A549 (cell line): ENCODE data around the gene PGBD1. TPM values are rescaled to one million over a fixed set of nuclear protein-coding genes. Genes with fewer than 3 reads are reported as not detected.
"Not testable (repeated sequence)": the region's sequence is repeated elsewhere in the genome, so short reads cannot be mapped to it uniquely, and the experiment has no call there.

ENCODE experiments used
- ATAC-seq, 2 experiments: fragments of 200-7000 bp in 1 of 2; fragments of >200 bp in 1 of 2; cut with Nextera tagmentation in 1 of 2; cut with Tn5 transposase in 1 of 2; 3 replicates each; pipeline versions ENCODE4 v1.8.0 to v1.9.1; 2018 to 2020; ENCODE audit warnings: mild to moderate bottlenecking in 1 of 2, moderate library complexity in 1 of 2
- CTCF ChIA-PET: fragments of 300-600 bp; sonication (Branson Sonifier 250); formaldehyde crosslinking; extraction: SDS; loops from one replicate; lab custom pipeline; 2021; ENCODE audit warnings: antibody characterized with exemption, inconsistent platforms; lab: Yijun Ruan, JAX
- POLR2A ChIA-PET: fragments of 350-600 bp; formaldehyde crosslinking; extraction: SDS; loops from one replicate; lab custom pipeline; 2021; ENCODE audit warnings: antibody characterized with exemption, inconsistent platforms; lab: Yijun Ruan, JAX
- DNase-seq, 2 experiments: peaks; one replicate each; pipeline versions ENCODE4 v3.0.0 to v3.0.0-alpha.2; 2011 to 2016; ENCODE audit warnings: low read depth in 1 of 2, low spot score in 1 of 2
- FAIRE-seq: peaks from 2 replicates; lab custom pipeline; 2011; peaks lifted over from hg19 to GRCh38; lab: Jason Lieb, UNC
- H3K27ac ChIP-seq, 2 experiments: fragments of >200 bp; sonication (Bioruptor Twin); formaldehyde crosslinking; 3 replicates each; pipeline ENCODE4 v1.5.1; 2016 to 2017
- H3K4me1 ChIP-seq: fragments of >200 bp; sonication (Bioruptor Twin); formaldehyde crosslinking; 3 replicates; pipeline ENCODE4 v1.6.1; 2016
- H3K4me2 ChIP-seq: fragments of >200 bp; sonication (Bioruptor Twin); formaldehyde crosslinking; 3 replicates; pipeline ENCODE4 v1.6.1; 2016
- H3K4me3 ChIP-seq: fragments of >200 bp; sonication (Bioruptor Twin); formaldehyde crosslinking; 3 replicates; pipeline ENCODE4 v1.5.1; 2016
- H3K9me3 ChIP-seq: fragments of >200 bp; sonication (Bioruptor Twin); formaldehyde crosslinking; 3 replicates; pipeline ENCODE4 v1.6.1; 2016
- CHD2 ChIP-seq: fragments of 150-350 bp; IDR thresholded peaks from 2 replicates; pipeline ENCODE4 v1.6.1; 2014; ENCODE audit warnings: low read length; ENCODE audit not compliant: partially characterized antibody
- EHF ChIP-seq: fragments of 250-450 bp; sonication (Bioruptor Pico); IDR thresholded peaks from 2 replicates; pipeline ENCODE4 v1.5.0; 2020; ENCODE audit warnings: mild to moderate bottlenecking
- EHMT2 ChIP-seq: fragments of 200-600 bp; sonication (generic); IDR thresholded peaks from 2 replicates; pipeline ENCODE4 v1.6.1; 2016; ENCODE audit warnings: antibody characterized with exemption, low read depth, mild to moderate bottlenecking, moderate library complexity
- EP300 ChIP-seq, 2 experiments: fragments of >200 bp; sonication (Bioruptor Twin); formaldehyde crosslinking; IDR thresholded peaks; 2 replicates in 1 of 2; 3 replicates in 1 of 2; pipeline ENCODE4 v1.6.1; 2016 to 2017
- HDAC2 ChIP-seq: fragments of 200-600 bp; sonication (generic); IDR thresholded peaks from 2 replicates; pipeline ENCODE4 v1.6.1; 2016
- HEYL ChIP-seq: fragments of 250-450 bp; sonication (Bioruptor Pico); IDR thresholded peaks from 2 replicates; pipeline ENCODE4 v1.8.0; 2021; ENCODE audit warnings: mild to moderate bottlenecking, moderate library complexity
- HOXB5 ChIP-seq: fragments of 250-450 bp; sonication (Bioruptor Pico); IDR thresholded peaks from 2 replicates; pipeline ENCODE4 v1.5.0; 2020; ENCODE audit warnings: mild to moderate bottlenecking, moderate library complexity
- MAFK ChIP-seq: fragments of 450-650 bp; IDR thresholded peaks from 2 replicates; pipeline ENCODE4 v1.6.1; 2014; ENCODE audit not compliant: partially characterized antibody
- MYC ChIP-seq: IDR thresholded peaks from 2 replicates; pipeline ENCODE4 v1.6.1; 2012; ENCODE audit warnings: mild to moderate bottlenecking, inconsistent platforms, low read length, improper control_type of control experiment, borderline replicate concordance
- RAD21 ChIP-seq, 2 experiments: fragments of >200 bp in 1 of 2; sonication (Bioruptor Twin) in 1 of 2; formaldehyde crosslinking in 1 of 2; IDR thresholded peaks in 1 of 2; conservative IDR thresholded peaks in 1 of 2; 2 replicates in 1 of 2; 3 replicates in 1 of 2; pipeline ENCODE4 v1.6.1; 2012 to 2018; ENCODE audit warnings: inconsistent platforms in 1 of 2
- RFX5 ChIP-seq: fragments of 450-650 bp; IDR thresholded peaks from 2 replicates; pipeline ENCODE4 v1.7.1; 2014; ENCODE audit warnings: antibody characterized with exemption, mild to moderate bottlenecking, moderate library complexity
- SMC3 ChIP-seq: fragments of >200 bp; sonication (Bioruptor Twin); formaldehyde crosslinking; IDR thresholded peaks from 3 replicates; pipeline ENCODE4 v1.6.1; 2018; ENCODE audit warnings: inconsistent platforms
- SREBF2 ChIP-seq: fragments of 450-650 bp; IDR thresholded peaks from 2 replicates; pipeline ENCODE4 v1.6.1; 2014; ENCODE audit warnings: mild to moderate bottlenecking, moderate library complexity
- ZNF302 ChIP-seq: fragments of 250-450 bp; sonication (Bioruptor Pico); IDR thresholded peaks from 2 replicates; pipeline ENCODE4 v1.9.0; 2021; ENCODE audit warnings: inconsistent platforms, mild to moderate bottlenecking, moderate library complexity
- WGBS: methylation state at CpG from one replicate; pipeline ENCODE4 v1.1.6; 2017; ENCODE audit errors: missing lambda C conversion rate; 5-methylcytosine and 5-hydroxymethylcytosine counted together
- polyA plus RNA-seq, 4 experiments: library from polyadenylated mRNA; depleted of rRNA in 3 of 4; stranded (reverse); fragments of >200 nt; fragmentation: RNase III in 1 of 4; extraction: RNeasy Plus Mini Kit Qiagen cat#74134 plus additional on column Dnase treatment in 1 of 4; gene quantifications; 2 replicates in 3 of 4; 3 replicates in 1 of 4; pipeline ENCODE4 v1.2.3, GENCODE V29; 2011 to 2017
- TF ChIP-seq, protein P1 (sequence below): fragments of >200 bp; sonication (Bioruptor Twin); formaldehyde crosslinking; IDR thresholded peaks from 3 replicates; pipeline ENCODE4 v1.5.1; 2016
- TF ChIP-seq, protein P2 (sequence below): IDR thresholded peaks from 2 replicates; pipeline ENCODE4 v1.6.1; 2012; ENCODE audit warnings: low read depth, borderline replicate concordance
- TF ChIP-seq, protein P3 (sequence below): fragments of >200 bp; sonication (Bioruptor Twin); formaldehyde crosslinking; IDR thresholded peaks from 2 replicates; pipeline ENCODE4 v1.6.1; 2016
- TF ChIP-seq, protein P4 (sequence below): fragments of 250-450 bp; sonication (Bioruptor Pico); IDR thresholded peaks from 2 replicates; pipeline ENCODE4 v1.5.0; 2020; ENCODE audit warnings: low read depth, mild to moderate bottlenecking, moderate library complexity
- TF ChIP-seq, protein P5 (sequence below): fragments of 200-600 bp; sonication (generic); IDR thresholded peaks from 2 replicates; pipeline ENCODE4 v1.6.1; 2016; ENCODE audit warnings: antibody characterized with exemption, mild to moderate bottlenecking, moderate library complexity

Gene PGBD1
- polyA plus RNA-seq, 2 of the 4 experiments (the other 2 are of a cell fraction) = 4.1 to 7.0 TPM

DNA sequence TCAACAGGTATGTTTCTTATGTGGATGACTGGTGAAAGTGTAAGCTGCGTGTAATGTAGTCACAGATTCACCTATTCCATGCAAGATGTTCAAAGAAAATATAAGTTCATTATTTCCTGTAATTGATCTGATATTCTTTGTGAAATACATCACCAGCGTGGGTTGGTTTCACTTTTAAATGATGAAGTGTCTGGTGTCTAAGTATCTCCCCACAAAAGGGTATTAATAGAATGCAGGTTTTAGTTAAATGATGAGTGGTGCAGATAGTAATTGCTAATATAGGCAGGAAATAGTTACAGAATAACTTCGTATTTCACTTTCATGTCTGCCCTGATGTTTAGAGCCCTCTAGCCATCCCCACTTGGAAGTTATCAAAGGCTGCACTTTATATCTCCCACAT lies 22.2 kb downstream of the PGBD1 start:
- WGBS = 89% methylated on average over 3 of the region's 3 CpGs
- no peaks in the 10 kb centered on the region for H3K4me1 ChIP-seq
- no peak overlapping the region for H3K27ac ChIP-seq
- CTCF ChIA-PET = no interaction called here
- no peak for DNase-seq
- ATAC-seq = no peak
- no peak for TF ChIP-seq SREBF2
- TF ChIP-seq MYC = no peak
- TF ChIP-seq, protein P1, sequence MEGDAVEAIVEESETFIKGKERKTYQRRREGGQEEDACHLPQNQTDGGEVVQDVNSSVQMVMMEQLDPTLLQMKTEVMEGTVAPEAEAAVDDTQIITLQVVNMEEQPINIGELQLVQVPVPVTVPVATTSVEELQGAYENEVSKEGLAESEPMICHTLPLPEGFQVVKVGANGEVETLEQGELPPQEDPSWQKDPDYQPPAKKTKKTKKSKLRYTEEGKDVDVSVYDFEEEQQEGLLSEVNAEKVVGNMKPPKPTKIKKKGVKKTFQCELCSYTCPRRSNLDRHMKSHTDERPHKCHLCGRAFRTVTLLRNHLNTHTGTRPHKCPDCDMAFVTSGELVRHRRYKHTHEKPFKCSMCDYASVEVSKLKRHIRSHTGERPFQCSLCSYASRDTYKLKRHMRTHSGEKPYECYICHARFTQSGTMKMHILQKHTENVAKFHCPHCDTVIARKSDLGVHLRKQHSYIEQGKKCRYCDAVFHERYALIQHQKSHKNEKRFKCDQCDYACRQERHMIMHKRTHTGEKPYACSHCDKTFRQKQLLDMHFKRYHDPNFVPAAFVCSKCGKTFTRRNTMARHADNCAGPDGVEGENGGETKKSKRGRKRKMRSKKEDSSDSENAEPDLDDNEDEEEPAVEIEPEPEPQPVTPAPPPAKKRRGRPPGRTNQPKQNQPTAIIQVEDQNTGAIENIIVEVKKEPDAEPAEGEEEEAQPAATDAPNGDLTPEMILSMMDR = no peak
- TF ChIP-seq EHMT2 = no peak
- TF ChIP-seq RAD21 (conservative IDR thresholded peaks at IDR 0.05 in 1 of 2, IDR thresholded peaks at IDR 0.05 in 1 of 2) = no peak
- TF ChIP-seq EHF = no peak
- TF ChIP-seq, protein P2, sequence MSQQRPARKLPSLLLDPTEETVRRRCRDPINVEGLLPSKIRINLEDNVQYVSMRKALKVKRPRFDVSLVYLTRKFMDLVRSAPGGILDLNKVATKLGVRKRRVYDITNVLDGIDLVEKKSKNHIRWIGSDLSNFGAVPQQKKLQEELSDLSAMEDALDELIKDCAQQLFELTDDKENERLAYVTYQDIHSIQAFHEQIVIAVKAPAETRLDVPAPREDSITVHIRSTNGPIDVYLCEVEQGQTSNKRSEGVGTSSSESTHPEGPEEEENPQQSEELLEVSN = no peak
- no peak for TF ChIP-seq RFX5
- TF ChIP-seq EP300 (IDR thresholded peaks at IDR 0.05) = no peak
- TF ChIP-seq, protein P3, sequence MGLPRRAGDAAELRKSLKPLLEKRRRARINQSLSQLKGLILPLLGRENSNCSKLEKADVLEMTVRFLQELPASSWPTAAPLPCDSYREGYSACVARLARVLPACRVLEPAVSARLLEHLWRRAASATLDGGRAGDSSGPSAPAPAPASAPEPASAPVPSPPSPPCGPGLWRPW = no peak
- TF ChIP-seq SMC3 = no peak
- TF ChIP-seq HEYL (CRISPR knock-in tag) = no peak
- no peak for TF ChIP-seq HDAC2
- TF ChIP-seq CHD2 = no peak
- no peak for TF ChIP-seq MAFK
- TF ChIP-seq, protein P4, sequence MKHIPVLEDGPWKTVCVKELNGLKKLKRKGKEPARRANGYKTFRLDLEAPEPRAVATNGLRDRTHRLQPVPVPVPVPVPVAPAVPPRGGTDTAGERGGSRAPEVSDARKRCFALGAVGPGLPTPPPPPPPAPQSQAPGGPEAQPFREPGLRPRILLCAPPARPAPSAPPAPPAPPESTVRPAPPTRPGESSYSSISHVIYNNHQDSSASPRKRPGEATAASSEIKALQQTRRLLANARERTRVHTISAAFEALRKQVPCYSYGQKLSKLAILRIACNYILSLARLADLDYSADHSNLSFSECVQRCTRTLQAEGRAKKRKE (CRISPR knock-in tag) = no peak
- no peak for TF ChIP-seq ZNF302 (CRISPR knock-in tag)
- TF ChIP-seq, protein P5, sequence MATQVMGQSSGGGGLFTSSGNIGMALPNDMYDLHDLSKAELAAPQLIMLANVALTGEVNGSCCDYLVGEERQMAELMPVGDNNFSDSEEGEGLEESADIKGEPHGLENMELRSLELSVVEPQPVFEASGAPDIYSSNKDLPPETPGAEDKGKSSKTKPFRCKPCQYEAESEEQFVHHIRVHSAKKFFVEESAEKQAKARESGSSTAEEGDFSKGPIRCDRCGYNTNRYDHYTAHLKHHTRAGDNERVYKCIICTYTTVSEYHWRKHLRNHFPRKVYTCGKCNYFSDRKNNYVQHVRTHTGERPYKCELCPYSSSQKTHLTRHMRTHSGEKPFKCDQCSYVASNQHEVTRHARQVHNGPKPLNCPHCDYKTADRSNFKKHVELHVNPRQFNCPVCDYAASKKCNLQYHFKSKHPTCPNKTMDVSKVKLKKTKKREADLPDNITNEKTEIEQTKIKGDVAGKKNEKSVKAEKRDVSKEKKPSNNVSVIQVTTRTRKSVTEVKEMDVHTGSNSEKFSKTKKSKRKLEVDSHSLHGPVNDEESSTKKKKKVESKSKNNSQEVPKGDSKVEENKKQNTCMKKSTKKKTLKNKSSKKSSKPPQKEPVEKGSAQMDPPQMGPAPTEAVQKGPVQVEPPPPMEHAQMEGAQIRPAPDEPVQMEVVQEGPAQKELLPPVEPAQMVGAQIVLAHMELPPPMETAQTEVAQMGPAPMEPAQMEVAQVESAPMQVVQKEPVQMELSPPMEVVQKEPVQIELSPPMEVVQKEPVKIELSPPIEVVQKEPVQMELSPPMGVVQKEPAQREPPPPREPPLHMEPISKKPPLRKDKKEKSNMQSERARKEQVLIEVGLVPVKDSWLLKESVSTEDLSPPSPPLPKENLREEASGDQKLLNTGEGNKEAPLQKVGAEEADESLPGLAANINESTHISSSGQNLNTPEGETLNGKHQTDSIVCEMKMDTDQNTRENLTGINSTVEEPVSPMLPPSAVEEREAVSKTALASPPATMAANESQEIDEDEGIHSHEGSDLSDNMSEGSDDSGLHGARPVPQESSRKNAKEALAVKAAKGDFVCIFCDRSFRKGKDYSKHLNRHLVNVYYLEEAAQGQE = no peak
- no peak for TF ChIP-seq HOXB5 (CRISPR knock-in tag)
- H3K4me2 ChIP-seq = no peak overlapping the region
- H3K4me3 ChIP-seq = no peak overlapping the region
- H3K9me3 ChIP-seq = no peaks in the 10 kb centered on the region
- no peak for FAIRE-seq
- POLR2A ChIA-PET = no interaction called here

DNA sequence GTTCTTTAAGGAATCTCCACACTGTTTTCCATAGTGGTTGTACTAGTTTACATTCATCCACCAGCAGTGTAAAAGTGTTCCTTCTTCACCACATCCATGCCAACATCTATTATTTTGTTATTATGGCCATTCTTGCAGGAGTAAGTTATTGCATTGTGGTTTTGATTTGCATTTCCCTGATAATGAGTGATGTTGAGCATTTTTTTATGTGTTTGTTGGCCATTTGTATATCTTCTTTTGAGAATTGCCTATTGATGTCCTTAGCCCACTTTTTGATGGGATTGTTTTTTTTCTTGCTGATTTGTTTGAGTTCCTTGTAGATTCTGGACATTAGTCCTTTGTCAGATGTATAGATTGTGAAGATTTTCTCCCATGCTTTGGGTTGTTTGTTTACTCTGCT lies 25.0 kb downstream of the PGBD1 start:
- H3K27ac ChIP-seq, CTCF ChIA-PET, FAIRE-seq, H3K4me3 ChIP-seq, DNase-seq, H3K9me3 ChIP-seq, ATAC-seq, H3K4me1 ChIP-seq, H3K4me2 ChIP-seq, POLR2A ChIA-PET: not testable (repeated sequence)
